ENCODE results near the gene OR51A2. TPM values are rescaled to one million over a fixed set of nuclear protein-coding genes. Genes with fewer than 3 reads are reported as not detected.

OR51A2 gene
- total and polyA plus RNA-seq, 2 experiments from 2014 or later = not detected

- H4K20me1 ChIP-seq (replicated peaks; ENCODE audit: insufficient read depth) = no peaks in the 10 kb centered on the region
- H3K9me2 ChIP-seq (ENCODE audit: insufficient read depth) = no peaks in the 10 kb centered on the region
- no peaks in the 10 kb centered on the region for H3K36me3 ChIP-seq (ENCODE audit: insufficient read depth)
- TF ChIP-seq CTCF (conservative IDR thresholded peaks at IDR 0.05; ENCODE audit: low read depth in 2 of 2) (no peak), CREB1 (CRISPR knock-in tag; IDR thresholded peaks at IDR 0.05; ENCODE audit: low read depth) (no peak), ZNF462 (CRISPR knock-in tag; IDR thresholded peaks at IDR 0.05) (no peak), JUNB (IDR thresholded peaks at IDR 0.05; ENCODE audit: unreplicated experiment) (no peak), ZNF114 (CRISPR knock-in tag; IDR thresholded peaks at IDR 0.05) (no peak), STAT1 (IDR thresholded peaks at IDR 0.05; ENCODE audit: unreplicated experiment) (no peak)
- DNase-seq (ENCODE audit: low spot score) (no peak), ATAC-seq (no peak)
- no peak overlapping the region for H2AFZ ChIP-seq
- no peak overlapping the region for H3K4me2 ChIP-seq
- no peaks in the 10 kb centered on the region for H3K79me2 ChIP-seq (replicated peaks; ENCODE audit: insufficient read depth)
- H3K4me1 ChIP-seq (ENCODE audit: insufficient read depth) = no peaks in the 10 kb centered on the region
- Mint-ChIP-seq H3K4me1 (peaks cover 4% of the 10 kb centered on the region; the same call in 1 of the 3 replicates), H3K27me3 (ENCODE audit: insufficient read depth, low read depth, poor library complexity) (no peaks in the 10 kb centered on the region), H3K27ac (no peak overlapping the region), H3K36me3 (ENCODE audit: low read depth) (no peaks in the 10 kb centered on the region), H3K4me3 (no peak overlapping the region), H3K9me3 (no peaks in the 10 kb centered on the region)
- no peak overlapping the region for H3K27ac ChIP-seq (ENCODE audit: low read depth)
- H3F3A ChIP-seq (replicated peaks; ENCODE audit: low read depth) = no peaks in the 10 kb centered on the region
- no peak overlapping the region for H3K4me3 ChIP-seq
- H3K27me3 ChIP-seq (ENCODE audit: insufficient read depth) = no peaks in the 10 kb centered on the region
These were observed 5.4 kb upstream of the OR51A2 start for GRCh38 chr11:4960877-4961276.
